PC-9 (cell line): Measurements from ENCODE around the gene DNAJA4.
"Not testable (repeated sequence)": the region's sequence is repeated elsewhere in the genome, so short reads cannot be mapped to it uniquely, and the experiment has no call there.

Experiments used
- EZH2 ChIP-seq: fragments of 200-600 bp; sonication (generic); IDR thresholded peaks from 2 replicates; pipeline ENCODE4 v1.8.0; 2017; ENCODE audit warnings: antibody characterized with exemption, low read depth
- TF ChIP-seq, protein P1 (sequence below): fragments of 200-600 bp; sonication (generic); conservative IDR thresholded peaks from 2 replicates; pipeline ENCODE4 v1.6.1; 2017; ENCODE audit warnings: mixed run types, antibody characterized with exemption, mild to moderate bottlenecking, moderate library complexity

DNA sequence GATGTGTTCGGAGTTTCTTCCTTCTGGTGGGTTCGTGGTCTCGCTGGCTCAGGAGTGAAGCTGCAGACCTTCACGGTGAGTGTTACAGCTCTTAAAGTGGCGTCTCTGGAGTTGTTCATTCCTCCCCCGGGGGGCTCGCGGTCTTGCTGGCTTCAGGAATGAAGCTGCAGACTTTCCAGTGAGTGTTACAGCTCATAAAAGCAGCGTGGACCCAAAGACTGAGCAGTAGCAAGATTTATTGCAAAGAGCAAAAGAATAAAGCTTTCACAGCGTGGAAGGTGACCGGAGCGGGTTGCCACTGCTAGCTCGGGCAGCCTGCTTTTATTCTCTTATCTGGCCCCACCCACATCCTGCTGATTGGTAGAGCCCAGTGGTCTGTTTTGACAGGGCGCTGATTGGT, 19.0 kb upstream of the DNAJA4 start:
- TF ChIP-seq, protein P1, sequence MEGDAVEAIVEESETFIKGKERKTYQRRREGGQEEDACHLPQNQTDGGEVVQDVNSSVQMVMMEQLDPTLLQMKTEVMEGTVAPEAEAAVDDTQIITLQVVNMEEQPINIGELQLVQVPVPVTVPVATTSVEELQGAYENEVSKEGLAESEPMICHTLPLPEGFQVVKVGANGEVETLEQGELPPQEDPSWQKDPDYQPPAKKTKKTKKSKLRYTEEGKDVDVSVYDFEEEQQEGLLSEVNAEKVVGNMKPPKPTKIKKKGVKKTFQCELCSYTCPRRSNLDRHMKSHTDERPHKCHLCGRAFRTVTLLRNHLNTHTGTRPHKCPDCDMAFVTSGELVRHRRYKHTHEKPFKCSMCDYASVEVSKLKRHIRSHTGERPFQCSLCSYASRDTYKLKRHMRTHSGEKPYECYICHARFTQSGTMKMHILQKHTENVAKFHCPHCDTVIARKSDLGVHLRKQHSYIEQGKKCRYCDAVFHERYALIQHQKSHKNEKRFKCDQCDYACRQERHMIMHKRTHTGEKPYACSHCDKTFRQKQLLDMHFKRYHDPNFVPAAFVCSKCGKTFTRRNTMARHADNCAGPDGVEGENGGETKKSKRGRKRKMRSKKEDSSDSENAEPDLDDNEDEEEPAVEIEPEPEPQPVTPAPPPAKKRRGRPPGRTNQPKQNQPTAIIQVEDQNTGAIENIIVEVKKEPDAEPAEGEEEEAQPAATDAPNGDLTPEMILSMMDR = not testable (repeated sequence)
- not testable (repeated sequence) for TF ChIP-seq EZH2
